Measurements from ENCODE around the gene ARL10.

DNA sequence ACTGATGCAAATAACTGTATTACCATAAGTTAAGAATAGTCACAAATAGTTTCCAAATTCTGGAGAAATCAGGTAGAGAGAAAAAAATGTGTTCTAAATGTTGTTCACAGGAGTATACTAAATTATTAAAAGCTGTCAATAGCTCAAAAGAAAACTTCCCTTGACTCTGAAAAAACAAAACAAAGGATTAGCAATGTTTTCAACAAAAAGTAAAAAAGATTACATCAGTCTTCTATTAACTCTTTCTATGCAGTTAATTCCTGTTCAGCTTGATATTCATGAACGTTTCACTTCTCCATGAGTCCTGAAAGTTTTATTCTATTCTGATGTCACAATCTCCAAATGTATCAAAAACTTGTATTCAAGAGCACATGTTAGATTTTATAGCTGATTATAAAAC, 60.5 kb downstream of the ARL10 start:
- TF ChIP-seq CTCF (IDR thresholded peaks at IDR 0.05 in 2 of 3, conservative IDR thresholded peaks at IDR 0.05 in 1 of 3; ENCODE audit: borderline replicate concordance in 1 of 3, insufficient read depth in 1 of 3, low read depth in 2 of 3, low read length in 2 of 3) (no peak), ZFX (IDR thresholded peaks at IDR 0.05) (no peak)
